OCI-LY3 (cell line): Measurements from ENCODE around the gene FMN1.
"Not testable (repeated sequence)": the region's sequence is repeated elsewhere in the genome, so short reads cannot be mapped to it uniquely, and the experiment has no call there.

Source experiments
- H2AFZ ChIP-seq: fragments of 200-600, 300-600 bp; shearing (Covaris generic); 2 replicates; pipeline ENCODE4 v1.6.0; 2014; ENCODE audit warnings: antibody characterized with exemption, low read depth, low read length
- H3K27ac ChIP-seq: fragments of 200-600, 300-600 bp; sonication (generic); 2 replicates; pipeline ENCODE4 v1.5.1; 2014; ENCODE audit warnings: mild to moderate bottlenecking, low read length, moderate library complexity, mixed read lengths
- H3K27me3 ChIP-seq: fragments of 200-600, 300-600 bp; sonication (generic); 2 replicates; pipeline ENCODE4 v1.6.1; 2014; ENCODE audit warnings: low read depth, low read length, mixed read lengths
- H3K36me3 ChIP-seq: fragments of 200-600, 300-600 bp; sonication (generic); replicated peaks from 2 replicates; pipeline ENCODE3; 2014; ENCODE audit warnings: low read depth, low read length, mixed read lengths
- H3K4me1 ChIP-seq: fragments of 300-600, 200-600 bp; sonication (generic); 2 replicates; pipeline ENCODE4 v1.6.1; 2014; ENCODE audit warnings: low read length, mixed read lengths
- H3K4me2 ChIP-seq: fragments of 200-600, 300-600 bp; sonication (generic); 2 replicates; pipeline ENCODE4 v1.6.1; 2014; ENCODE audit warnings: low read length, mixed read lengths
- H3K4me3 ChIP-seq: fragments of 300-600, 200-600 bp; sonication (generic); 2 replicates; pipeline ENCODE4 v1.5.1; 2014; ENCODE audit warnings: antibody characterized with exemption, mild to moderate bottlenecking, low read length, moderate library complexity
- H3K79me2 ChIP-seq: fragments of 300-600, 200-600 bp; shearing (Covaris generic); 2 replicates; pipeline ENCODE4 v1.6.1; 2014; ENCODE audit warnings: mild to moderate bottlenecking, low read length, mixed read lengths
- H3K9ac ChIP-seq: fragments of 300-600, 200-600 bp; shearing (Covaris generic); 2 replicates; pipeline ENCODE4 v1.6.0; 2014; ENCODE audit warnings: mild to moderate bottlenecking, low read length, moderate library complexity
- H3K9me3 ChIP-seq: fragments of 200-600, 300-600 bp; shearing (Covaris generic); 2 replicates; pipeline ENCODE4 v1.6.1; 2014; ENCODE audit warnings: low read length, mixed read lengths; ENCODE audit not compliant: insufficient read depth
- H4K20me1 ChIP-seq: fragments of 200-600, 300-600 bp; sonication (generic); 2 replicates; pipeline ENCODE4 v1.6.1; 2016; ENCODE audit warnings: low read length, mixed read lengths; ENCODE audit not compliant: insufficient read depth
- CTCF ChIP-seq: fragments of 200-600, 300-600 bp; sonication (generic); IDR thresholded peaks from 2 replicates; pipeline ENCODE4 v1.5.1; 2014; ENCODE audit warnings: antibody characterized with exemption, low read length, low read depth
- EZH2phosphoT487 ChIP-seq: fragments of 200-600 bp; shearing (Covaris generic); IDR thresholded peaks from 2 replicates; pipeline ENCODE4 v1.6.1; 2018; ENCODE audit warnings: antibody characterized with exemption, mixed run types, low read depth

The FMN1 gene

GRCh38 chr15:32953533-32953910, 241.0 kb downstream of the FMN1 start:
- H3K9ac ChIP-seq: no peak overlapping the region
- no peak overlapping the region for H2AFZ ChIP-seq
- H4K20me1 ChIP-seq: no peaks in the 10 kb centered on the region
- no peaks in the 10 kb centered on the region; the same call in 1 of the 2 replicates for H3K27me3 ChIP-seq
- H3K4me2 ChIP-seq: no peak overlapping the region
- TF ChIP-seq EZH2phosphoT487 (no peak), CTCF (no peak)
- H3K27ac ChIP-seq: no peak overlapping the region
- no peaks in the 10 kb centered on the region for H3K36me3 ChIP-seq
- H3K9me3 ChIP-seq: no peaks in the 10 kb centered on the region
- no peak overlapping the region for H3K4me3 ChIP-seq
- H3K79me2 ChIP-seq: no peaks in the 10 kb centered on the region
- no peaks in the 10 kb centered on the region for H3K4me1 ChIP-seq

- Histone ChIP-seq H3K36me3 (no peaks in the 10 kb centered on the region), H3K4me1 (no peaks in the 10 kb centered on the region), H3K9ac (no peak overlapping the region), H3K9me3 (no peaks in the 10 kb centered on the region), H4K20me1 (no peaks in the 10 kb centered on the region), H3K4me2 (no peak overlapping the region), H3K27me3 (no peaks in the 10 kb centered on the region; the same call in 1 of the 2 replicates), H3K4me3 (no peak overlapping the region), H2AFZ (no peak overlapping the region), H3K27ac (no peak overlapping the region), H3K79me2 (no peaks in the 10 kb centered on the region)
- TF ChIP-seq EZH2phosphoT487: no peak
Observed at GRCh38 chr15:32952901-32953532, 241.5 kb downstream of the FMN1 start.

GRCh38 chr15:32951736-32952464, 242.6 kb downstream of the FMN1 start:
- no peak overlapping the region for H3K27ac ChIP-seq
- no peaks in the 10 kb centered on the region for H4K20me1 ChIP-seq

GRCh38 chr15:32950051-32950450, 244.5 kb downstream of the FMN1 start:
- not testable (repeated sequence) for H4K20me1 ChIP-seq, H3K4me3 ChIP-seq, H3K4me2 ChIP-seq, H3K9me3 ChIP-seq, H3K9ac ChIP-seq, H3K36me3 ChIP-seq, H3K79me2 ChIP-seq, H3K27me3 ChIP-seq, H3K4me1 ChIP-seq, H3K27ac ChIP-seq, H2AFZ ChIP-seq

More at GRCh38 chr15:32951736-32952464, 242.6 kb downstream of the FMN1 start:
- Histone ChIP-seq H3K36me3 (no peaks in the 10 kb centered on the region), H3K79me2 (no peaks in the 10 kb centered on the region), H3K27me3 (no peaks in the 10 kb centered on the region; the same call in 1 of the 2 replicates), H3K4me1 (no peaks in the 10 kb centered on the region), H3K9me3 (no peaks in the 10 kb centered on the region), H2AFZ (no peak overlapping the region), H3K4me2 (no peak overlapping the region), H3K9ac (no peak overlapping the region), H3K4me3 (no peak overlapping the region)
- TF ChIP-seq EZH2phosphoT487 (no peak), CTCF (no peak)

GRCh38 chr15:32946210-32946609, 248.3 kb downstream of the FMN1 start:
- H3K4me3 ChIP-seq: no peak overlapping the region
- H3K27ac ChIP-seq: no peak overlapping the region
- no peak overlapping the region for H3K9ac ChIP-seq
- no peaks in the 10 kb centered on the region for H3K36me3 ChIP-seq
- no peaks in the 10 kb centered on the region for H3K4me1 ChIP-seq
- H3K27me3 ChIP-seq: no peaks in the 10 kb centered on the region
- H3K9me3 ChIP-seq: no peaks in the 10 kb centered on the region
- no peaks in the 10 kb centered on the region for H3K79me2 ChIP-seq
- H2AFZ ChIP-seq: no peak overlapping the region
- H4K20me1 ChIP-seq: no peaks in the 10 kb centered on the region
- H3K4me2 ChIP-seq: no peak overlapping the region
- TF ChIP-seq CTCF (no peak), EZH2phosphoT487 (no peak)
